GF-D8 (cell line): ENCODE measurements around the gene PCDHGA9.
"Not testable (repeated sequence)": the region's sequence is repeated elsewhere in the genome, so short reads cannot be mapped to it uniquely, and the experiment has no call there.

Experiments used
- DNase-seq: peaks from one replicate; lab custom pipeline; 2025; lab: John Stamatoyannopoulos, UW

PCDHGA9 gene

GRCh38 chr5:141402553-141403243 lies at the start of gene PCDHGA9:
TSS of gene PCDHGA9 (plus strand) at chr5:141402778. CDS start at chr5:141402953, 175 bp downstream.
- no peak for DNase-seq

- no peak for DNase-seq
Measured at GRCh38 chr5:141354900-141355469, 47.6 kb upstream of the PCDHGA9 start, which contains the start of gene PCDHGA4. TSS of gene PCDHGA4 (plus strand) at chr5:141355021. CDS start at chr5:141355108, 87 bp downstream.

- DNase-seq = no peak
Measured at GRCh38 chr5:141355641-141356040, 46.9 kb upstream of the PCDHGA9 start.

- DNase-seq = no peak
Measured at GRCh38 chr5:141356133-141356532, 46.4 kb upstream of the PCDHGA9 start.

DNA sequence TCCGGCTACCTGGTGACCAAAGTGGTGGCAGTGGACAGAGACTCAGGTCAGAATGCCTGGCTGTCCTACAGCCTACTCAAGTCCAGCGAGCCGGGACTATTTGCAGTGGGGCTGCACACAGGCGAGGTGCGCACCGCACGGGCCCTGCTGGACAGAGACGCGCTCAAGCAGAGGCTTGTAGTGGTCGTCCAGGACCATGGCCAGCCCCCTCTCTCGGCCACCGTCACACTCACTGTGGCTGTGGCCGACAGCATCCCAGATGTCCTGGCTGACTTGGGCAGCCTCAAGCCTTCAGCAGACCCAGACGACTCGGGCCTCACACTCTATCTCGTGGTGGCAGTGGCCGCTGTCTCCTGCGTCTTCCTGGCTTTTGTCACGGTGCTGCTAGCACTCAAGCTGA lies 45.6 kb upstream of the PCDHGA9 start:
- DNase-seq = no peak

- peak; percentile 3 for DNase-seq
Measured at GRCh38 chr5:141359790-141360426, 42.7 kb upstream of the PCDHGA9 start, which contains the start of gene PCDHGB2. TSS of gene PCDHGB2 (plus strand) at chr5:141359994. CDS start at chr5:141360136, 142 bp downstream.

- DNase-seq = no peak
Measured at GRCh38 chr5:141360685-141361084, 41.9 kb upstream of the PCDHGA9 start.

- DNase-seq = no peak
Measured at GRCh38 chr5:141362719-141363118, 39.9 kb upstream of the PCDHGA9 start.

DNA sequence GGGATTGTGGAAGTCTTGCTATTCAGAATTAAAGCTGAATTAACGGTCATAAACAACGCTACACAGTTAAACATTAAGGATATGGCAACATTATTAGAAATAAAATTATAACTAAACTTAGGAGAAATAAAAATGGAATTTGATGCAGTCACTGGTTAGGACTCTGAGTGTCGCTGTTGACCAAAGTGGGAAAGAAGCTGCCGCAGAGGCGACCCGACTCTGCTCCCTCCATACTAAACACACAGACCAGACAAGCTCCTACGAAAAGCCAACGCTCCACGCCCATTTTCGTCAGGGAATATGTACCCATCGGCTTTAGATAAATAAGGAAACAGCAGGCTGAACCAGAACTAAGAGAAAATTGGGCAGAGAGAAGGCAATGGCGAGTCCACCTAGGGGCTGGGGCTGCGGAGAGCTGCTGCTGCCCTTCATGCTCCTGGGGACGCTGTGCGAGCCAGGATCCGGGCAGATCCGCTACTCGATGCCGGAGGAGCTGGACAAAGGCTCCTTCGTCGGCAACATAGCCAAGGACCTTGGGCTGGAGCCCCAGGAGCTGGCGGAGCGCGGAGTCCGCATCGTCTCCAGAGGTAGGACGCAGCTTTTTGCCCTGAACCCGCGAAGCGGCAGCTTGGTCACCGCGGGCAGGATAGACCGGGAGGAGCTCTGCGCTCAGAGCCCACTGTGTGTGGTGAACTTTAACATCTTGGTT lies 38.5 kb upstream of the PCDHGA9 start, which contains the start of gene PCDHGA5:
TSS of gene PCDHGA5 (plus strand) at position 211 of the 709 bp plus-strand sequence. CDS start at position 380, 169 bp downstream.
- no peak for DNase-seq

- no peak for DNase-seq
Measured at GRCh38 chr5:141366016-141366896, 36.3 kb upstream of the PCDHGA9 start.

GRCh38 chr5:141369994-141370848 lies 32.4 kb upstream of the PCDHGA9 start, which contains the start of gene PCDHGB3:
TSS of gene PCDHGB3 (plus strand) at chr5:141370242. CDS start at chr5:141370395, 153 bp downstream.
- no peak for DNase-seq

DNA sequence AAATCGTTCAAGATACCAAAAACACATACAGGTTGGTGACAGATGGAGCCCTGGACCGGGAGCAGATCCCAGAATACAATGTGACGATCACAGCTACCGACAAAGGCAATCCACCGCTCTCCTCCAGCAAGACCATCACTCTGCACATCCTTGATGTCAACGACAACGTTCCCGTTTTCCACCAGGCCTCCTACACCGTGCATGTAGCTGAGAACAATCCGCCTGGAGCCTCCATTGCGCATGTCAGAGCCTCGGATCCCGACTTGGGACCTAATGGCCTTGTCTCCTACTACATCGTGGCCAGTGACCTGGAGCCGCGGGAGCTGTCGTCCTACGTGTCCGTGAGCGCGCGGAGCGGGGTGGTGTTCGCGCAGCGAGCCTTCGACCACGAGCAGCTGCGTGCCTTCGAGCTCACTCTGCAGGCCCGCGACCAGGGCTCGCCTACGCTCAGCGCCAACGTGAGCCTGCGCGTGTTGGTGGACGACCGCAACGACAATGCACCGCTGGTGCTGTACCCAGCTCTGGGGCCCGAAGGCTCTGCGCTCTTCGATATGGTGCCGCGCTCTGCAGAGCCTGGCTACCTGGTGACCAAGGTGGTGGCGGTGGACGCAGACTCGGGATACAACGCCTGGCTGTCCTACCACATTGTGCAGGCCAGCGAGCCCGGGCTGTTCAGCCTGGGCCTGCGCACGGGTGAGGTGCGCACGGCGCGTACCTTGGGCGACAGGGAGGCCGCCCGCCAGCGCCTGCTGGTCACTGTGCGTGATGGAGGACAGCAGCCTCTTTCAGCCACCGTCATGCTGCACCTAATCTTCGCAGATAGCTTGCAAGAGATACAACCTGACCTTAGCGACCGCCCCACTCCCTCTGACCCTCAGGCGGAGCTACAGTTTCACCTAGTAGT lies 30.8 kb upstream of the PCDHGA9 start:
- DNase-seq = no peak

- DNase-seq = no peak
Measured at GRCh38 chr5:141373673-141374317, 28.8 kb upstream of the PCDHGA9 start, which contains the start of gene PCDHGA6. TSS of gene PCDHGA6 (plus strand) at chr5:141373891. CDS start at chr5:141374084, 193 bp downstream.

GRCh38 chr5:141374627-141375026 lies 28.0 kb upstream of the PCDHGA9 start:
- DNase-seq = no peak

- DNase-seq = not testable (repeated sequence)
Measured at GRCh38 chr5:141375444-141376155, 27.0 kb upstream of the PCDHGA9 start.

DNA sequence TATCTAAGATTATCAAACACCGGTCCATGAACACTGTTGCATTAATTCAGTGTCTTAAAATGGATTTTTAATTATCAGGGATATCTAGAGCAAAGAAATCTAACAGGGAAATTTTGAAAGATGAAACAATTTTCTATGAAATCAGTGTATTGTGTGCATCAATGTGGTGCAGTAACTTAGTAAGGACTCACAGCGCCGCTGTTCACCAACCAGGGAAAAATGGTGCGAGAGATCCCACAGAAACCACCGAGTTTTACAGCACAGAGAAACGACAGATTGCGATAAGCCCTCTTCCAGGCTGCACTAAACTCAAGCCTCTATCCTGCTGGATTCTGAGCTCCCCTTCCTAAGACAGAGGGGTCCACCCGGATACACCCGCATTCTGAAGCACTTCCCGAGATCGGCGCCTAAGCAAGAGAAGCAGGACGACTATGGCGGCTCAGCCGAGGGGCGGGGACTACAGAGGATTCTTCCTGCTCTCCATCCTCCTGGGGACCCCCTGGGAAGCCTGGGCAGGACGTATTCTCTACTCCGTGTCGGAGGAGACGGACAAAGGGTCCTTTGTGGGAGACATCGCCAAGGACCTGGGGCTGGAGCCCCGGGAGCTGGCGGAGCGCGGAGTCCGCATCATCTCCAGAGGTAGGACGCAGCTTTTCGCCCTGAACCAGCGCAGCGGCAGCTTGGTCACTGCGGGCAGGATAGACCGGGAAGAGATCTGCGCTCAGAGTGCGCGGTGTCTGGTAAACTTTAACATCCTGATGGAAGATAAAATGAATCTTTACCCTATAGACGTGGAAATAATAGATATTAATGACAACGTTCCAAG lies 19.9 kb upstream of the PCDHGA9 start, which contains the start of gene PCDHGA7:
TSS of gene PCDHGA7 (plus strand) at position 274 of the 826 bp plus-strand sequence. CDS start at position 432, 158 bp downstream.
- no peak for DNase-seq

DNA sequence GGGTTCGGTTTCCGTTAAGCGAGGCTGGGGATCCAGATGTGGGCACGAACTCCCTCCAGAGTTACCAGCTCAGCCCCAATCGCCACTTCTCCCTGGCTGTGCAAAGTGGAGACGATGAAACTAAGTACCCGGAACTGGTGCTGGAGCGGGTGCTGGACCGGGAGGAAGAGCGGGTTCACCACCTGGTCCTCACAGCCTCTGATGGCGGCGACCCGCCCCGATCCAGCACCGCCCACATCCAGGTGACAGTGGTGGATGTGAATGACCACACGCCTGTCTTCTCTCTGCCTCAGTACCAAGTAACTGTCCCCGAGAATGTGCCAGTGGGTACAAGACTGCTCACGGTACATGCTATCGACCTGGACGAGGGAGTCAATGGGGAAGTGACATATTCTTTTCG lies 19.2 kb upstream of the PCDHGA9 start:
- DNase-seq = no peak
